IPS DF 6.9 (cell line): ENCODE data around the gene CCDC116.

Experiments
- DNase-seq: peaks from one replicate; pipeline ENCODE4 v3.0.0-alpha.2; 2013; ENCODE audit warnings: low read depth, low spot score
- H3K27ac ChIP-seq: one replicate; pipeline ENCODE4 v1.5.1; 2013; ENCODE audit warnings: low read length, control low read depth
- H3K27me3 ChIP-seq: 2 replicates; pipeline ENCODE4 v1.6.1; 2013; ENCODE audit warnings: mild to moderate bottlenecking, low read length; ENCODE audit not compliant: control insufficient read depth, insufficient read depth
- H3K36me3 ChIP-seq: 2 replicates; pipeline ENCODE4 v1.6.1; 2013; ENCODE audit warnings: low read length; ENCODE audit not compliant: control insufficient read depth, insufficient read depth
- H3K4me1 ChIP-seq: 2 replicates; pipeline ENCODE4 v1.6.1; 2013; ENCODE audit warnings: low read length; ENCODE audit not compliant: control insufficient read depth, insufficient read depth
- H3K4me3 ChIP-seq: 2 replicates; pipeline ENCODE4 v1.5.1; 2013; ENCODE audit warnings: mild to moderate bottlenecking, low read length
- H3K9me3 ChIP-seq: 2 replicates; pipeline ENCODE4 v1.6.1; 2013; ENCODE audit warnings: low read length, inconsistent platforms; ENCODE audit not compliant: control insufficient read depth, insufficient read depth
- WGBS: extraction: QIAGEN DNeasy Blood & Tissue Kit; methylation state at CpG from one replicate; pipeline ENCODE4 v1.1.7; 2013; ENCODE audit warnings: mixed read lengths, missing lambda C conversion rate; ENCODE audit not compliant: insufficient read length, insufficient coverage; 5-methylcytosine and 5-hydroxymethylcytosine counted together

Gene CCDC116

GRCh38 chr22:21682385-21683175, 50.0 kb downstream of the CCDC116 start:
- Histone ChIP-seq H3K27ac (no peak overlapping the region), H3K36me3 (peaks cover 8% of the 10 kb centered on the region), H3K27me3 (no peaks in the 10 kb centered on the region), H3K4me3 (no peak overlapping the region; the same call in 1 of the 2 replicates), H3K9me3 (no peaks in the 10 kb centered on the region), H3K4me1 (no peaks in the 10 kb centered on the region; the same call in 1 of the 2 replicates)
- no CpG with 5 or more reads among the region's 20 CpGs for WGBS
- no peak for DNase-seq

GRCh38 chr22:21683401-21683811, 50.8 kb downstream of the CCDC116 start:
- Histone ChIP-seq H3K9me3 (no peaks in the 10 kb centered on the region), H3K4me3 (no peak overlapping the region), H3K36me3 (peaks cover 8% of the 10 kb centered on the region), H3K27ac (no peak overlapping the region), H3K27me3 (no peaks in the 10 kb centered on the region), H3K4me1 (no peaks in the 10 kb centered on the region; the same call in 1 of the 2 replicates)
- no peak for DNase-seq
- WGBS = no CpG with 5 or more reads among the region's 7 CpGs

DNA sequence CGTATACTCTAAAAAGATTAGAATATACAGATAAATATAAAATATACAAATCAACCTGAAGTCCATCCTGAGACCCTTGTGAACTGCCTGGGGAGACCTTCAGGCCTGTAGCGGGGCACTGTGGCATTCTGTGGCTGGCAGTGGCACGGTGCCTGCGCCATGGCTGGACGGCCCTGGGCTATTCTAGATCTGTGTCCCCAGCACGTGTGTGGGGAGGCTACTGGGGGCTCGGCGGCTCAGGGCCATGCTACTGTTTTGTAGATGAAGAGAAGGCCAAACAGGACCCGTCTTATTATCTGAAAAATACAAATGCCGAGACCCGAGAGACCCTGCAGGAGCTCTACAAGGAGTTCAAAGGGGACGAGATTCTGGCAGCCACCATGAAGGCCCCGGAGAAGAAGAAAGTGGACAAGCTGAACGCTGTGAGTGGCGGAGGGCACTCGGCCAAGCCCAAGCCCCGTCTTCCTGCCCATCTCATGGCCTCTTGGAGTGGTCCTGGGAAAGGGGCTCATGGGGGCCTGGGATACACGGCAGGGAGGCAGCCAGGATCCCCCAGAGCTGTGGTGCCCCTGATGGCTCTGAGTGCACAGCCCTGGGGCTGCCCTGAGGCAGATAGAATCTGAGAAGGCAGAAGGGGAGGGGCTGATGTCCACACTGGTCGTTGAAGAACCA, 52.1 kb downstream of the CCDC116 start:
- Histone ChIP-seq H3K36me3 (peaks cover 8% of the 10 kb centered on the region), H3K27ac (no peak overlapping the region)
- no CpG with 5 or more reads among the region's 19 CpGs for WGBS

GRCh38 chr22:21685164-21685513, 52.6 kb downstream of the CCDC116 start:
- H3K4me3 ChIP-seq = no peak overlapping the region
- no peak overlapping the region for H3K27ac ChIP-seq
- no peaks in the 10 kb centered on the region for H3K27me3 ChIP-seq
- H3K4me1 ChIP-seq = no peaks in the 10 kb centered on the region; the same call in 1 of the 2 replicates
- no peak for DNase-seq
- H3K9me3 ChIP-seq = no peaks in the 10 kb centered on the region
- no CpG with 5 or more reads among the region's 8 CpGs for WGBS
- H3K36me3 ChIP-seq = peaks cover 8% of the 10 kb centered on the region

More for the DNA sequence above, 52.1 kb downstream of the CCDC116 start:
- Histone ChIP-seq H3K4me3 (no peak overlapping the region), H3K4me1 (no peaks in the 10 kb centered on the region; the same call in 1 of the 2 replicates), H3K27me3 (no peaks in the 10 kb centered on the region), H3K9me3 (no peaks in the 10 kb centered on the region)
- DNase-seq = no peak

- DNase-seq = no peak
- H3K27me3 ChIP-seq = no peaks in the 10 kb centered on the region
- H3K36me3 ChIP-seq = peaks cover 8% of the 10 kb centered on the region
- H3K4me3 ChIP-seq = no peak overlapping the region
- no peak overlapping the region for H3K27ac ChIP-seq
- no peaks in the 10 kb centered on the region; the same call in 1 of the 2 replicates for H3K4me1 ChIP-seq
- WGBS = no CpG with 5 or more reads among the region's 8 CpGs
- no peaks in the 10 kb centered on the region for H3K9me3 ChIP-seq
Observed at GRCh38 chr22:21686193-21686608, 53.6 kb downstream of the CCDC116 start.
